GM10847 (cell line): ENCODE measurements around the gene GPHN.

ENCODE experiments used
- POLR2A ChIP-seq: IDR thresholded peaks from 2 replicates; pipeline ENCODE4 v1.6.1; 2011; ENCODE audit not compliant: insufficient read length; ENCODE audit errors: extremely low read depth

GPHN gene

DNA sequence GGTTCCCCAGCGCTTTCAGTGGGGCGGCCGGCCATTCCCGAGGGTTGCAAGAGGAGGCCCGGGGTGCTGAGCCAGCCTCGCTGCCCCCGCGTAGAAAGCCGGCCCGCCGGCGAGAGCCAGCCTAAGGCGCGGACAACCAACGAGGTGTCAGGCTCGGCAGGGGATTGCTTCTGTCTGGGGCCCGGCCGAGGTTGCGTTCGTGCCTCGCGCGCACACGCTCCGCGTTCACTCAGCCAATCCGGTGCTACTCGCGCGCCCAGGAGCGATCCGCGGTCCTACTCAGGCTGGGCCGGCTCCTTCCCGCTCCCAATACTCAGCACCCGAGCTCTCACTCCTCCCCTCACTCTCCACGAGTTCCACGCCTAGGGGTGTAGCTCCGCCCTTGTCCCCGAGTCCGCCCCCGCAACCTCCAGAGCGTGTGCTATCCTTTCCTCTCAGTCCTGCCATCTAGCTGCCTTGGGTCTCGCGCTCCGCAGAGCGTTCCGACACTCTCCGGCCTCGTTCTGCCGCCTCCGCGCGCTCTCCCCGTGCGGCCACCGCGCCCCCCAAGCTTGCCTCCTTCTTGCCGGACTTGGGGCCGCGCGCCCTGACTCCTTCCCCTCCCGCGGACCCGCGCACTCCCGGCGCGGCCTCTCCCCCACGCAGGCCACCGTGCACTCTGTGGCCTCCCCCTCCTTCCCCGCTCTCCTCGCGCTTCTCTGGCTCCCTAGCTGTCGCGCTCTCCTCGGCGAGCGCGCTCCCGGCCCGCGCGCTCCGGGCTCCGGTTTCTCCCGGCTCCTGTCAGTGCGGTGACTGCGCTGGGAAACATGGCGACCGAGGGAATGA lies at the start of gene GPHN:
GPHN (plus strand) TSS at position 426 of the 825 bp plus-strand sequence.
- TF ChIP-seq POLR2A: peak; percentile 67

DNA sequence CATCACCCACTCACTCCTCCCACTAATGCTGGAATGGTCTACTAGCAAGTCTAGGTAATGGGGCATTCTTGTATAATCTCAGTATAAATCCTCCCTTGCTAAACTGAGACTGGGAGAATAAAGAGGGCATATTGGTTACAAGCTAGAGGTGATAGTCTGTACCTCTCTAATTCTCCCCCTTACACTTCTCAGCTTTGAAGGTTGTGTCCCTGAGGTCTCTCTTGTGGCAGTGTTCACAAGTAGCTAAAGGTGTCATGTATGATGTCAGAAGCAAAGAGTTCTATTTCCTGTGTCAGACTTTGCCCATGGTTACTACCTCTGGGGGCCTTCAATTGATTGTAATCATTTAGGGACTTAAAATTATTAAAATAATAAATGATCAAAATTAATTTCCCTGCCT lies 48.3 kb upstream of the GPHN start:
- TF ChIP-seq POLR2A: no peak

DNA sequence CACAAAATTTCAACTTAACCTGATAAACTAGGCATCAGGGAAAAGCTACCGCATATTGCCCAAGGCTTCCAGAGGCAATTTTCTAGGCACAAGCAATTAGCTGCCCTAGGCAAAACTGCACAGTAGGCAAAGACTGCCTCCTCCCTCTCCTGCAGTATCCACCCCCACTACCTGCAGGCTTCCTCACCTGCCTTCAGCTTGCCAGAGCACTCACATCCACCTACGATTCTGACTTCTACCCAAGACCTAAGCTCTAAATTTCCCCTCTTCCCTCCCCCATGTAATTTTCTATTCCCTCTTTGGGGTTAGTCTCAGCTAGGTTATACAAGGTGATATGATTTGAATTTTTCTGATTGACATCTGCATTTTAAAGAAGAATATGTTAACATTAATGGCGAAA lies 43.7 kb upstream of the GPHN start:
- TF ChIP-seq POLR2A: no peak

DNA sequence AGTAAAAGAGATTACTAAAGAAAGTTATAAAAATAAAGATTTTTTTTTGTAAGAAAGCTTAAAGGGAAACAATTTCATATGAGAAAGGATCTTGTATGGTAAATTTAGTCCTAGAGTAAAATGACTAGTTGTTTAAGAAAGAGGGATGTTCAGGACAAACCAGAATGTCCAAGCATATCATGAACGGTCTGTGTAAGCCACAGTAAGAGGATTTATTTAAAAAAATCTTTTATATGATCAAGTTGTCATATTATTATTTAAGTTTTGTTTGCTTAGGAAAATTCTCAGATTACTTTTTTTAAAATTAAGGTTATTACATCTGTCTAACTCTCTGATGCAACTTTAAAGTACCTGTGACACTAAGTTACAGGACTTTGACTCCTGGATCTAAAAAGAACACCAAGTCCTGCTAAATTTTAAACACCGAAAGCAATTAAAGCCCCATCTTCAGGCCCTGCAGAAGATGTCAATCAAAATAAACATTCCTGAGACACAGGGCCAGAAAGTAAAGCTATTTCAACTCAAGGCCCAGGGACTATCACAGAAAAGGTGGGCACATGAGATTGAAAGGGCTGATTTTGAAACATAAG lies 39.1 kb upstream of the GPHN start:
- no peak for TF ChIP-seq POLR2A

DNA sequence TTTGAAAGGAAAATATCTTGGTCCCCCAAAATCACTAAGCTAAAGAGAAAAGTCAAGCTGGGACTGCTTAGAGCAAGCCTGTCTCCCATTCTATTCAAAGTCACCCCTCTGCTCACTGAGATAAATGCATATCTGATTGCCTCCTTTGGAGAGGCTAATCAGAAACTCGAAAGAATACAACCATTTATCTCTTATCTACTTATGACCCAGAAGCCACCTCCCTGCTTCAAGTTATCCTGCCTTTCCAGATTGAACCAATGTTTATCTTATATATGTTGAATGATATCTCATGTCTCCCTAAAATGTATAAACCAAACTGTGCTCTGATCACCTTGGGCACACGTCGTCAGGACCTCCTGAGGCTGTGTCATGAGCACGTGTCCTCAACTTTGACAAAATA lies 36.4 kb upstream of the GPHN start:
- no peak for TF ChIP-seq POLR2A

DNA sequence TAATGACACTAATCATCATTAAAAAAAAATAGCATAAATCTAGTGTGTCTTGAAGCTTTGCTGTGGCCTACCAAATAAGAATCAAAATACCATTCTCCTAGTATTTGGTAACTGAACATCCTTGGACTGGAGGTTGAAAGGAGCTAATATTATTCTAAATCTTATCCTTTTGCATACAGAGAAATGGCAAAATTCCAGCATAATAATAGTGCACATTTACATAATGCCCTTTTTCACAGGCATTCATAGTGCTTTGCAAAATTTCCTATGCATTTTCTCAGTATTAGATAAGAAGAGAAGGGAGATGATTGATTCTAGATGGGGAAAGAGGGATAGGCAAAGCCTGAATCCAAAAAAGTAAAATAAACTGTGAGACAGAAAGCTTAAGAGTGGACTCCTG lies 35.7 kb upstream of the GPHN start:
- no peak for TF ChIP-seq POLR2A

DNA sequence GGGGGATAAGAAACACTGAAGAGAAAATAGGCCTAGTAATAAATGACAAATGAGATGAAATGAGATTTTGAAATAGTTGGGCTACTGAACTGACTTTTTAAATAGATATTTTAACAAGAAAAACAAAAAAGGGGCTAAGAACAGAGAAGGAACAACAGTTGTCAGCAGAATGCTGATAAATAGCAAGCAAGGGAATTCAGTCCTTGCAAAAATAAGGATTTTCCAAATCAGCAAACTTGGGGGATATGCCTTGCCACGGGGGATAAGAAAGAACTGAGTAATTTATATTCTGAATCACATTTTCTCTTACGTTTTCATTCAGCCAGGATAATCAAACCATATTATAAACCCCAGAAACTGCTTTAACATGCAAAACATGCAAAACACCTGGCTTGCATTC lies 34.7 kb upstream of the GPHN start:
- TF ChIP-seq POLR2A: no peak

DNA sequence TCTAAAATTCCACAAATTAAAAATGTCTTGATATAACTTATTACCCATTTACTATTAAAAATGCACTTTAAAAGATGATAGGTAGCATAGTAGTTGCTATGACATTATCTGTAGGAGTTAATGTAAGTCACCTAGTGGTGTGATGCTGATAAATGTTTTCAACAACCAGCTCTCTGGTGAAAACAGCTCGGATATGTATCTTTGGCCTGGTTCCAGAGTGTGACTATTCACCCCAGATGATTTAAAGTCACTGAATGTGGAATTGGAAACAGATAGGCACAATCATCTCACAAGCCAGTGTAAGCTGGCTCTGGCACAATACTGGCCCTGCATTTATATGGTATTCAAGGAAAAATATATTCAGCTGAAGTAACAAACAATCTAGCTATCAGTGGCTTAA lies 31.0 kb upstream of the GPHN start:
- no peak for TF ChIP-seq POLR2A

DNA sequence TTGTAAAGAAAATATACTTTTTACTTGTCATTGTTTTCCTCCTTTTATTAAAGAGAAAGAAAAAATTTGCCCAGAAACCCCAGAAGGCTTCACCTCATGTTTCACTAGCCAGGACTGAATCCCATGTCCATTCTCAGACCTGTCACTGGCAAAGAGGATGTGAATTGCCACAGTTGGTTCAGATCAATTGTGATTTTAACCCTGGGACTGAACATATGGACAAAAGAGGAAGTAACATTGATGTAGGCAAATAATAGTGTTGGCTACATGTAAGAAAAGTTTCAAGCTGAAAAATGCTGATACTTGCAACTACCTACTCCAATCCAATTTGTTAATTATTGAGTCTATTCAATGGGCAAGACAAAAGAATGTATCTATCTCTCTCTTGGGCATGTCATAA lies 30.4 kb upstream of the GPHN start:
- TF ChIP-seq POLR2A: no peak

DNA sequence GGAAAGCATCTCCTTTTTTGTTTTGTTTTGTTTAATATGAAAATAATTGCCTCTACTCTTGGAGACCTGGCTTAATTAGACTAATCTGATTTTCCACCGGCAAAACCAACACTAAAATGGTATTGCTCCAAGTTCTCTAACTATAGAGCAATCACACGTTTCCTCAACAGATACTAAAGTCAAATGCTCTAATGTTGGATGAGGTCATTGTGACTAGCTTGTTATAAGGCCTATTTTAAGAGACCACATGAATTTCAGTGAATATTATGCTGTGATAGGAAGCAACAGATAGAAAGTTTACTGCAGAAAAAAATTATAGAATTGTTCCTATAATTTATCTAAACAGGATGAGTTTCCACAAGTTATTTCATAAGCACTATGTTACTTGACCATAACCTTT lies 25.1 kb upstream of the GPHN start:
- TF ChIP-seq POLR2A: no peak

DNA sequence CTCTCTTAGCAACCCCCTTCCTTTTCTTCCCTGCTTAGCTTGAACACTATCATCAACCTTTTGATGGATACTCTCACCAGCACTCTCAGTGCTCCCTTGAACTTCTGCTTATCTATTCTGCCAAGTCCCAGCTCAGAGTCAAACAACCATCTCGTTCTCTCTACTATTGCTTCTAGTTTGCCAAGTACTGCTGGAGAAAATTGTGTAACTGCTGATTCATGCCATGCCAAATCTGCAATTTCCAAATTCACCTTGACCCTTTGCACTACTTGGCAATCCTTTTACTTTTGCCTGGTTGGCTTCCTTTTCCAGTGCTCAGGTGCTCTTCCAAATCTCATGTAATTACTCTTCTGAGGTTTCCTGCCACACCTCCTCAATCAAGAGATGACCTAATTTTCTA lies 24.6 kb upstream of the GPHN start:
- TF ChIP-seq POLR2A: no peak

DNA sequence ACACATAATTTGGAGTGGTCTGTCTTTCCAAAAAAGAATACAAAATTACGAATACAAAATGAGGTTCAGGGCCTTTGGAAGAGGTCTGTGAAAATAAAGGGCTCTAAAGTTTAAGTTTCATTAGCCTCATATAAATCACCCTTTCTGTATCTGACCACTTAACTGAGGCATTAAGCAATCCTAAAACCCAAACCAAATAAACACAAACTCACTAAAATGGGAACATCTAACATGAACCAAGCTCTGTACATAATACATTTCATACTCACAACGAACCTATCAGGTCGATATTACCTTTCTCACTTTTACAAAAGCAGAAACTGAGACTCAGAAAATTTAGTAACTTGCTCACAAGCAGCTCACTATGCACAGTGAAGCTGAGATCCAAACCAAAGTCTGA lies 22.9 kb upstream of the GPHN start:
- TF ChIP-seq POLR2A: no peak

DNA sequence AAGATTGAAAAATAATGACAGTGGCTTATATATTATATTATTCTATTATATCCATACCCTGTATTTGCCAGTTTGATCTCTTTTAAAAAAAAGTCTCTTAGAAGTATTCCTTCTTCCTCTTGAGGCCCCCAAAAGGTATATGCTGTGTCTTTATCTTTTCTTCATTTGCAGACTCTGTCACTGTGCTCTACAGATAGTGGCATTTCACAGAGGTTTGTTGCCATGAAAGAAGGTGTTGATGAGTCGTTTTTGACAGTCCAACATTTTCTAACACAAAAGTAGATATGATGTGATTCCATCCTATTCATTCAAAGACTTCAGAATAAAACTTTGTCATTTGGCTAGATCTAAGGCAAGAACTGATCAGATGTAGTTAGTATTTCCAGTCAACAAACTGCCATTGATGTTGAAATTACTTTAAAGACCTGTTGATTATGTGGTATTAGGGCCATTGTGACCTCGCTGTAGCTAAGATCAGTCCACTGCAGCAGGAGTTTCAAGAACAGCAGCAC lies 22.0 kb upstream of the GPHN start, which contains the start of gene CCDC196:
CCDC196 (plus strand) TSS at position 462 of the 512 bp plus-strand sequence. CDS start 132 bp downstream, outside the sequence.
- TF ChIP-seq POLR2A: no peak

DNA sequence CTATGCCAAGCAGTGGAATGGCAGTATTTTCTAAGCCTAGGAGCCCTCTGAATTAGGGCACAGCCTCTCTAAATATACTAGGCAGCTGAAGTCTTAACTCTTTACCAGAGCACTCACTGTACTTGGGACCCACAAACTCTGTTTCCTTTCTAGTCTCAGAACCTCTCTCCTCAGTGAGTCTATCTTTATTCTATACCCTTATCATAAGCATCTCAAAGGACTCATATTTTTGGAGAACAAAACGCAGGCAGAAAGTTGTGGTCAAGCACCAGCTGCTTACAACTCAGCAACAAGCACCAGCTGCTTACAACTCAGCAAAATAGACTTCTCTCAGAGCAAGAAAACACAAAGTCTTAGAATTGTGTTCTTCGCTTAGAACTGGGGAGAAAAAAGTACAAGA lies 20.8 kb upstream of the GPHN start:
- TF ChIP-seq POLR2A: no peak

DNA sequence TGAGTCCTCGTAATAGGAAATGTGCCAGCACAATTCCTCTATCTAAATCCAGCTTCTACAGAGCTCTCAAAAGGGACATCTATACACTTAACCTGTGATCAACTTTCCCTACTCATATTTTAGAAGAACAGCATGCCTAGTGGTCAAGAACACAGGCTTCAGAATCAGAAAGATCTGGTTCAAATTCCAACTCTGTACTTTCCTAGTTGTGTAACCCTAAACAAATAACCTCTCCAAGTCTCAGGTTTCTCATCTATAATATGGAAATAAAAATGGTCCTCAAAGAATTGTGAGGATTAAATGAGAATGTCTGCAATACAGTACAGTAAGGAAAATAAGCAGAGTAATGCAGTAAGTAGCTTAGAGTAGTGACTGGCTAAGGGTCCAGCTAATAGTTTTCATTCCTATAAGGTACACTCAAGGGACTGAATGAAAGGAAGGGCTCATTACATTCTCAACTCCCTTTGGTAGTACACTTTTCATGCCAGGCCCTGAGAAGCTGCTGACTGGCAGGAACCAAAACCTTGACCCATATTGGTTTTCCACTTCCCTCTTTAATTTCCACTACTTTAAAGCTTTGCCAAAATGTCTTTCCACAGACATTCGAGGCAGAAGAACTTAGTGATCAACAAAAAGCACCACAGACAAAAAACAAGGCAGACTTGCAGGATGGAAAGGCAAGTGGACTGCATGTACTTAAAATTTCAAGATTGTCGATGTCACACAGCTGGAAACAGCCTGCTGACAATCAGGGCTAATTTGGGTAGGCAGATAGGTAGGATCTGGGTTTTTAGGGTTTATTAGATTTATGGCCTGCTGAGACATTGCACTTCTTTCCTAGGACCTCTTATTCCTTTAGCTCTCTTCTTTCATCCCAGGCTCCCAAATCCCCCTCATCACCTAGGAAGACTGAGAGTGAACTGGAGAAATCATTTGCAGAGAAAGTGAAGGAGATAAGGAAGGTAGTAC lies 17.5 kb upstream of the GPHN start:
- no peak for TF ChIP-seq POLR2A
